ENCODE measurements around the gene FSTL5.
"Not testable (repeated sequence)": the region's sequence is repeated elsewhere in the genome, so short reads cannot be mapped to it uniquely, and the experiment has no call there.

Gene FSTL5

DNA sequence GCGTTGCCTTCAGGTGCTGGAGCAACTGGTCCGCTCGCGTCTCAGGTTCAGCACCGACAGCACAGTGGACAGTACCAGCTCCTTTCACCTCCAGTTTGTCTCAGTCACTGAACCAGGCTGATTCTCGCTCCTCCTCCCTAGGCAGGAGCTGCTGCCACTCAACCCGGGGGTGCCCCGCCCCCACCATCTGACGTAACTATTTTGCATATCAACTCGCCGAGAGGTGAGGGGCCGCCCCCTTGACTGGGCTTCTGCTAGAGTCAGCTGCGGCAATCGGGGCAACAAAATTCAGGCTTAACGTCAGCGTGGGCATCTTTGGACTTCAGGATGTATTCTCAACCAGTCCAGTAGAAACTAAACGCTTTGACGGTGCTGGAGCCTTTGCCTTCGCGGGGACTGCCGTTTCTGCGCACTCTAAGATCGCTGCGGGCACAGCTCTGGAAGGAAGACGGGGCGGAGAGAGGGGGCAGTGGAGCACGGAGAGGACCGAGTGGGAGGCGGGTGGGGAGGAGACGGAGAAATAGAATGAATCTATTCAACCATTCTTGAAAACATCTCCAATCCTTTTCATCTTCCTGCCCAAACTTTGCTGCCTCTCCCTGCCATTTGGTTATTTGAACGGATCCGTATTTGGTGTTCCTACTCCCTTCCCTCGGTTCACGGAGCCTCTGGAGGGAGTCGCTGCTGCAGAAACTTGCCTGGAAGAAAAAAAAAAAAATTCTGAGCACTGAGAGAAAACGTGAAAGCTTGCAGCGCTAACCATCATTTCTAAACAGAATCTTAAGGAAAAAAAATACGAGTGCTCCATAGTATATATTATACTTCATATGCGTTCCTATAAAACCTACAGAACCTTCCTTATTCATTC lies at the start of gene FSTL5:
FSTL5 (minus strand) TSS at position 109 of the 868 bp plus-strand sequence. CDS start 52,604 bp downstream, outside the sequence.
- DNase-seq, result peak; percentile 32

DNA sequence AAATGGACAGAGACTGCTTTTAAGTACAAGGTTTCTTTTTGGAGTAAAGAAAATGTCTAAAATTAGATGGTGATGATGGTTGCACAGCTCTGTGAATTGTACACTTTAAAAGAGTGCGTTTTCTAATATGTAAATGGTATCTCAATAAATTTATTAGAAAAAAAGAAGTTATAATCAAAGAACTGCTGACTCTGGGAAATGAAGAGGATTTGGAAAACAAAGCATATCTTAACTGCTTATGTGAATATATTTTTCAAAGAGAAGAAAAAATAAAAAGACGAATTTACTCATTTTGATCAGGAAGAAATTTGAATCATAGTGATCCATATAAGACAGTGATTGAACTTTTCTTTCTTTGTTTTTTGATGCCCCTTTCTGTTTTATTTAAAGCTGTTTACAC lies 45.9 kb upstream of the FSTL5 start:
- no peak for DNase-seq

GRCh38 chr4:162203478-162203877 lies 39.7 kb upstream of the FSTL5 start:
- not testable (repeated sequence) for DNase-seq

DNA sequence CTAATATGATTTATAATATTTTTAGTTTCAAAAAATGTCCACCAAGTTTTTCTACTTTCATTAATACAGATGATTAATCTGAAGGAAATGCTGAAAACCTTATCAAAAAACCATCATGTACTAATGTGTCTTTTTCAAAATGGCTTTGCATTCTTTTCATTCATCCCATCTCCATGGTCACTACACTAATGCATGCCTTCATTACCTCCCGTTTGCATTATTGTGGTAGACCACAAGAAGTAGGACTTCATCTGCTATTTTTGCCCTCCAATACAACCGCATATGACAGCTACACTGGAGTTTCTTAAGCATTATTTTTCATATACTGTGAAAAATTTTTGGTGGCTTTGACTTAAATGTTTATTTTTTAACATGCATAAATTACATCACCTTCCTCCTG lies 37.9 kb upstream of the FSTL5 start:
- no peak for DNase-seq

DNA sequence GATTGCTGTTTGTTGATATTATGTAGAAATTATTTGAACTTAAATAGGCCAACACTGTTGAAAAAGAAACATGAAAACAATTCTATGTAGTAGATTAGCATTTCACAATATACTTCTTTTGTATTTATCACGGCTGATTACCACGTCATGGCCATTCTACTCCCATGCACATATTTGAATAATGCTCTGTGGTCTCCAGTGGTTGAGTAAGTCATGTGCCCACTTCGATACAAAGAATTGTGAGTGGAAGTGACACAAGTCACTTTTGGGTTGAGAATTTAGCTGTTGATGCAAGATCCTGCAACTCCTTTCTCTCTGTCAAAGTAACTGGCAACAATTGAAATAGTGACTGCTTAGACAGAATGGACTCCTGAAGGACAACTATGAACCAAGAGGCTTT lies 6.7 kb upstream of the FSTL5 start:
- DNase-seq, result no peak

- DNase-seq, result no peak
Observed at GRCh38 chr4:162164906-162165510, 1.2 kb upstream of the FSTL5 start.

DNA sequence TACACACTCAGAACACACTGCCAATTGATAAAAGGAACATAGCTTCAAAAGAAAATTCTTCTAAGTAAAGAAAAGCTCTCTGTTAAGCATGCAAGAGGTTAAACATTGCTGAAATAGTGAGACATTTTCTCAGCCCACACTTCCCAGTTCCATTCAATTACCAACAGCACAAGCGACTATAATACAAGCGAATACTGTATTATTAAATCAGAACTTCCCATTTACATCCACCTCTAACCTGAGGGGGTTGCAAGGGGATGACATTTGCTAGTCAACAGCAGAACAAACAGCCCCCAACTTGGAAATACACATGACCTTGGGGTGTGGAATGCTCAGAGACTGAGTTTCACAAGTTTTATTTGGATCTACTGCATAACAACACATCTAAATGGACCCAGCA lies 1.1 kb downstream of the FSTL5 start:
- DNase-seq, result no peak

DNA sequence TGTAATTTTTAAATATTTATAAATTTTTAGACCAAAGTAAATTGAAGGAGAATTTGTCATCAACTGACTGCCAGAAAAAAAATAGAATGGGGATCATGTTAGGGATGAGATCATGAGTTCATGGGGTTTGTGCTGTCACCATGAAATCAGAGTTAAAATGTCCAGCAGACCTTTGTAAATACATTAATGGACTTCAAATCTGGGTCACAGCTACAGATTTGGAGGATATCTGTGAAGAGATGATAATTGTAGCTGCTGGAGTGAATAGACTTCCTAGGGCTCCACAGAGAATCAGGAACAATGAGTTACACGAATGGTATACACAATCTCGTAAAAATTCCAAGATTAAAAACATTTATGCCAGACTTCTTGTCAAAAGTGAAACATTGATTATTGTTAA lies 6.6 kb downstream of the FSTL5 start:
- no peak for DNase-seq

- no peak for DNase-seq
Observed at GRCh38 chr4:162154862-162155540, 8.8 kb downstream of the FSTL5 start.

DNA sequence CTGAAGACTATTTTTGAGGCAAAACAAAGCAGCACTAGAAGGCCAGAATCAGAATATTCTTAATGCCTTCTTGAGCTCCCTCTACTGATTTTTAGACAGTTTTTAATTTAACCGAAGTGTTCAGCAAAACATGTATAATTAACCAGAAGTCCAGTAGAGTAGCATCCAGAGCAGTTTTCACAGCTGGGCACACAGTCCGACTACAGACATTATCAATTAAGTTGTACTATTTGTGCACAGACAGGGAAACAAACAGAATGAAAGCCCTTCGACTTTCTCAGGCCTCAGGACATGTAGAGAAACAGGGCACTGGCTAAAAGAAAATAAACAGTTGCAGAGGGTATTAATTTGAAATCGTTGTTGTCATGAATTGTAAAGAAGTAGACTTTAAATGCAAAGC lies 11.9 kb downstream of the FSTL5 start:
- DNase-seq, result no peak

GRCh38 chr4:162151386-162151785 lies 12.4 kb downstream of the FSTL5 start:
- DNase-seq, result no peak

DNA sequence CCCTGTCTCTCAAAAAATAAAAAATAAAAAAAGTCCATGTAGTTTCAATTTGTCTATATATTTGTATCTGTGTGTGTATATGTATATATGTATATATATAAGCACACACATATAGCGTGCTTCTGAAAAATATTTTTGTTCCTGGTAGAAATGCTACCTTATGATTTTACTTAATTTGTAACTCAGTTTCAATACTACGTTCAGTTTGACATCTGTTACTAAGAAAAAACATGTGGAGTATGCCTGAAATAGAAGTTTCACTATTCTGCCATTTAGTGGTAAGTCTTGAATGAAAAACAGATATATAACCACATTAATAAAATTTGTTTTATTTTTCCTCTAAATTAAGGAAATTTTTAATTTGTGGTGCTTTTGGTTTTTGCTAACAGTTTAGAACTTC lies 14.2 kb downstream of the FSTL5 start:
- DNase-seq, result no peak

DNA sequence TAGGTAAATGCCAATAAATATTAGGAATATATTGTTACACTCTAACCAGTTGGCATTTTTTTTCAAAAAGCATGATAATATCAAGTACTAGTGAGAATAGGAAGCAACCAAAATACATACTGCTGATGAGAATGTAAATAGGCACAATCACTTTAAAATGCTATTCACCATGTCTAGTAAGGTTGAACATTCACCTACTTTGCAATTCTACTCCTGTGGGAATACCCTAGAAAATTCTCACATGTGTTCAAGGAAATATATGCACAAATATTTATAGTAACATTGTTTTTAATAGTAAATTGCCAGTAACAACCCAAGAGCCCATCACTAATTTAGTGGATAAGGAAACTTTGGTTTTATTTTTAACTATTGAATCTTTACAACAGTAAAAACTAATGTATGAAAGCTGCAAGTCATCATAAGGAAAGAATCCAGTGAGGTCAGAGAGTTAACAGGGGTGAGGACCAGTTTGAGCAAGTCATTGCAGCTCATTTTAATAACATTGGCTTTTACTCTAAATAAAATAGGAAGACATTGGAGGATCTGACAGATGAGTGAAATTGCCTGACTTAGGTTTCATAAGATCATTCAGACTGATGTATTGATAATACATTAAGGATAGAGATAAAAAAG lies 23.6 kb downstream of the FSTL5 start:
- no peak for DNase-seq

- no peak for DNase-seq
Observed at GRCh38 chr4:162139412-162139811, 24.4 kb downstream of the FSTL5 start.

- no peak for DNase-seq
Observed at GRCh38 chr4:162131256-162131655, 32.5 kb downstream of the FSTL5 start.

DNA sequence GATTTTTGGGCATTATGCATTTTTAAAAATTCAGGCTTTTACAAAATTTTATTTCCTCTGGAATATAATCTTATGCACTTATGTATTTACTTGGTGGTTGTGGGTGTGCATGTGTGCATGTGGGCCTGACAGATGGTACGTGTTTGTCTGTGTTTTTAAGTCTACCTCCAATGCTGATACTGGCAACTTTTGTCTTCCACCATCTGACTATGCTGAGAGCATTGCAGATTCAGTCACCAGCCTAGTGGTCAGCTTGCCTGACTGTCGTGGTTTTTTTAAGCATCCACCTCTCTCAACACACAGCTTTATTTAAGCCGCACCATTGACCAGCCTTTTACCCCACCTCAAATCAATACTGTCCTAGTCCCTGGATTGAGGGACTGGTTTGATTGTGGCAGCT lies 37.1 kb downstream of the FSTL5 start:
- no peak for DNase-seq

DNA sequence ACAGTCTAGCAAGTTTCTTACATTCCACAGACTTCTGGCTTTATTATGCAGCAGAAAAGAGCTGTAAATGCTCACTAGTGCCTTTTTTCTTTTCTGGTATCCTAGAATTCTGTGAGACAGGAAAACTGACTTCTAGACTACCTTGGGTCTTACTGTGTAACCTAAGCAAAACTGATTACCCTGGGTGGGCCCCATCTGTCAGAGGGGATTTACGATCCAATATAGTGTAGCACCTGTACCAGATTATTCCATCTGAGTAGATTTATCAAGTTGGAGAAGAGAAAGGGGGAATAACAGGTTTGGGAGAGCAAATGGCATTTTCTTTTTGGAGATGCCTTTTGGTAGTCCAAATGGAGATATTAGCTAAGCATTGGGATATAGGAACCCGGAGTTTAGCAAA lies 46.7 kb downstream of the FSTL5 start:
- no peak for DNase-seq

- no peak for DNase-seq
Observed at GRCh38 chr4:162116095-162116779, 47.6 kb downstream of the FSTL5 start.

GRCh38 chr4:162115333-162115732 lies 48.5 kb downstream of the FSTL5 start:
- DNase-seq, result no peak

DNA sequence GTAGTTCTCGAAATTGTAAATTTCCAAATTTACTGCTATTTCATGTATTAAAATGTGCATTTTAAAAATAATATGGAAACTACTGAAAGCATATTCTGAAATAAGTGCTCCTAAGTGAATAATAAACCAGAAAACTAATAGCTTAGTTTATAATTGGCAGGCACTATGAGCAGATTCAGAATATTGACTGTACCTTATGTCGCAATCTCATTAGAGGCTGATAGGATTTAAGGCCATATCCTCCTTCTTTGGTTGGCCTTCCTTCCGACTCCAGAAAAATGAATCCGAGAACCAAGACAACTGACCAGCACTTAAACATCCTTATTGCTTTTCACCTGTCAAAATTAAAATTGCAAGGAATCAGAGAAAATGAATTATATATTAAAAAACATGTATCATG lies 52.7 kb downstream of the FSTL5 start:
- DNase-seq, result no peak

GRCh38 chr4:162104459-162105124 lies 59.2 kb downstream of the FSTL5 start:
- DNase-seq, result no peak

- DNase-seq, result not testable (repeated sequence)
Observed at GRCh38 chr4:162103908-162104307, 59.9 kb downstream of the FSTL5 start.

Measured in activated CD4-positive, alpha-beta T cell treated with anti-CD3 and anti-CD28 coated beads, Interleukin-2, amount 50 U/mL, for 16 hours (primary cell).